Measurements from ENCODE around the gene SLIT3.

DNA sequence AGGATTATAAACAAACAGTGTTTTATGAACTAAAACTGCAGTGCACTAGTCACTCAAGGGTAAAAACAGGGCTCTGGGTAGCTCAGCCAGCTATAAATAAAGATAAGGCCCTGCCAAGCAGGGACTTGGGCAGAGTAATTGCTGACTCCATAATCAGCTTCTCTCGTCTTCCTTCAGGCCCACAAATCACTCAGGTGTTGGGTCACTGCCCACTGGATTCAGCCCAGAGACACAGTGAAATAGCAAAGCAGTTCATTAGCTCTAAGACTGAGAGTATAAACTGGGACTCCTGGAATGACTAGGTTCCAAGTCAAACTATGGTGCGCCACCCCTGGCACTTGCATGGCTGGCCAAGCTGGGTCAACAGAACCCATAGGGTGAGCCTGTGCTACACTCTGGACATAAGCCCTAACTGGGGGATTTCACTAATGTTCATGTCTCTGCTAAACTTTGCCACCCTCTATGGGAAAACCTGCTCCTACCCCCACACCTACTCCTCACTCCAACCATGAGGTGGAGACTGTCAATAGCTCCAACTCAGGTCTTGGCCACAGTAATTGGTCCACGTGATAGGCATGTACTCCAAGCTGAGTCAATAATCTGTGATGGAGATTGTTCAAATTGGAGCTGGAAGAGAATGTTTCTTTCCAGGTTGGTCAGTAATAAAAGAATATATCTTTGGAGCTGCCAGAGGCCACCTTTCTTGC lies 158.5 kb downstream of the SLIT3 start:
- TF ChIP-seq EZH2phosphoT487 (conservative IDR thresholded peaks at IDR 0.05; ENCODE audit: low read length), result no peak
- TF ChIP-seq, protein P1, sequence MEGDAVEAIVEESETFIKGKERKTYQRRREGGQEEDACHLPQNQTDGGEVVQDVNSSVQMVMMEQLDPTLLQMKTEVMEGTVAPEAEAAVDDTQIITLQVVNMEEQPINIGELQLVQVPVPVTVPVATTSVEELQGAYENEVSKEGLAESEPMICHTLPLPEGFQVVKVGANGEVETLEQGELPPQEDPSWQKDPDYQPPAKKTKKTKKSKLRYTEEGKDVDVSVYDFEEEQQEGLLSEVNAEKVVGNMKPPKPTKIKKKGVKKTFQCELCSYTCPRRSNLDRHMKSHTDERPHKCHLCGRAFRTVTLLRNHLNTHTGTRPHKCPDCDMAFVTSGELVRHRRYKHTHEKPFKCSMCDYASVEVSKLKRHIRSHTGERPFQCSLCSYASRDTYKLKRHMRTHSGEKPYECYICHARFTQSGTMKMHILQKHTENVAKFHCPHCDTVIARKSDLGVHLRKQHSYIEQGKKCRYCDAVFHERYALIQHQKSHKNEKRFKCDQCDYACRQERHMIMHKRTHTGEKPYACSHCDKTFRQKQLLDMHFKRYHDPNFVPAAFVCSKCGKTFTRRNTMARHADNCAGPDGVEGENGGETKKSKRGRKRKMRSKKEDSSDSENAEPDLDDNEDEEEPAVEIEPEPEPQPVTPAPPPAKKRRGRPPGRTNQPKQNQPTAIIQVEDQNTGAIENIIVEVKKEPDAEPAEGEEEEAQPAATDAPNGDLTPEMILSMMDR (IDR thresholded peaks at IDR 0.05; ENCODE audit: insufficient read depth, low read length, poor library complexity, severe bottlenecking), result no peak

All from SU-DHL-6 (cell line).